Smooth muscle cell (in vitro differentiated cells): ENCODE results near the gene GRK1. TPM values are rescaled to one million over a fixed set of nuclear protein-coding genes. Genes with fewer than 3 reads are reported as not detected.

Experiments used
- DNase-seq: peaks from one replicate; lab custom pipeline; 2025; ENCODE audit not compliant: unreplicated experiment; lab: John Stamatoyannopoulos, UW
- H2AFZ ChIP-seq: fragments of 200-600 bp; sonication (generic); 2 replicates; pipeline ENCODE4 v1.6.0; 2016; ENCODE audit warnings: antibody characterized with exemption, low read depth, mild to moderate bottlenecking
- H3F3A ChIP-seq: fragments of 200-600 bp; sonication (generic); 2 replicates; pipeline ENCODE4 v1.6.0; 2017; ENCODE audit warnings: antibody characterized with exemption, low read depth
- H3K27ac ChIP-seq: fragments of 200-600 bp; sonication (generic); 2 replicates; pipeline ENCODE4 v1.5.1; 2016; ENCODE audit warnings: low read depth, mild to moderate bottlenecking
- H3K27me3 ChIP-seq: fragments of 200-600 bp; sonication (generic); 2 replicates; pipeline ENCODE4 v1.6.1; 2016; ENCODE audit warnings: low read depth, mild to moderate bottlenecking
- H3K36me3 ChIP-seq: fragments of 200-600 bp; sonication (generic); 2 replicates; pipeline ENCODE4 v1.5.1; 2016; ENCODE audit warnings: low read depth
- H3K4me1 ChIP-seq: fragments of 200-600 bp; sonication (generic); 2 replicates; pipeline ENCODE4 v1.5.1; 2016; ENCODE audit warnings: low read depth
- H3K4me2 ChIP-seq: fragments of 200-600 bp; sonication (generic); 2 replicates; pipeline ENCODE4 v1.6.0; 2016; ENCODE audit warnings: mild to moderate bottlenecking
- H3K4me3 ChIP-seq: fragments of 200-600 bp; sonication (generic); 2 replicates; pipeline ENCODE4 v1.5.1; 2016; ENCODE audit warnings: mild to moderate bottlenecking
- H3K79me2 ChIP-seq: fragments of 200-600 bp; sonication (generic); 2 replicates; pipeline ENCODE4 v1.6.0; 2016; ENCODE audit warnings: low read depth, mild to moderate bottlenecking
- H3K9ac ChIP-seq: fragments of 200-600 bp; sonication (generic); 2 replicates; pipeline ENCODE4 v1.6.0; 2016; ENCODE audit warnings: low read depth
- H3K9me3 ChIP-seq: fragments of 200-600 bp; sonication (generic); replicated peaks from 2 replicates; pipeline ENCODE4 v1.5.1; 2016; ENCODE audit warnings: low read depth
- H4K20me1 ChIP-seq: fragments of 200-600 bp; sonication (generic); 2 replicates; pipeline ENCODE4 v1.6.0; 2016; ENCODE audit warnings: low read depth
- CTCF ChIP-seq: fragments of 200-600 bp; sonication (generic); IDR thresholded peaks from 2 replicates; pipeline ENCODE4 v1.5.1; 2017; ENCODE audit warnings: borderline replicate concordance, mild to moderate bottlenecking, antibody characterized with exemption; ENCODE audit not compliant: insufficient read depth, poor library complexity, severe bottlenecking
- WGBS: methylation state at CpG from one replicate; pipeline ENCODE4 v1.1.7; 2016; ENCODE audit warnings: low lambda C conversion rate; 5-methylcytosine and 5-hydroxymethylcytosine counted together
- polyA plus RNA-seq: library from polyadenylated mRNA; unstranded; fragments of >200 nt; fragmentation: Nextera tagmentation; extraction: Ambion mirVana; gene quantifications from 2 replicates; pipeline ENCODE4 v1.2.1, GENCODE V29; 2016
- total RNA-seq: library from RNA; depleted of rRNA; stranded (reverse); fragments of >200 nt; gene quantifications from 2 replicates; pipeline ENCODE4 v1.2.3, GENCODE V29; 2014

The GRK1 gene
- total and polyA plus RNA-seq, 2 experiments from 2014 or later = not detected

GRCh38 chr13:113768018-113768905, 101.2 kb downstream of the GRK1 start:
- H3K4me1 ChIP-seq = no peaks in the 10 kb centered on the region

DNA sequence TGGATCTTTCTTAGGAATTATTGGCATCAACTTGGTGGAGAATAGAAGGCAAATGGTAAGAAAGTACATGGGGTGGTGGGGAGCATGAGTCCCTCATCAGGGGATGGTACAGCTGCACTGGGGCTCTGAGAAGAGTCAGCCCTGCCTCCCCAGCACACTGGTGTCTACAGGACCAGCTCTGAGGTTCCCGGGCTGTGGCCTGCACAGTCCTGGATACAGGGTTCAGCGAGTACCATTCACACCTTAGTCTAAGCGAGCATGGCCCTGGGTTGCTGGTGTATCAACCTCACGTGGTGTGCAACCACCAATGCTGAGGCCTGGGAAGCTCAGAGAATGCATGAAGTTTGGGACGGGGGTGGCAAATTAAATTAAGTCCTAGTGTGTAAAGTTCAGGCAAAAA, 102.1 kb downstream of the GRK1 start:
- WGBS = 93% methylated on average over 5 of the region's 5 CpGs
- Histone ChIP-seq H3K79me2 (no peaks in the 10 kb centered on the region), H2AFZ (no peak overlapping the region)

More at GRCh38 chr13:113768018-113768905, 101.2 kb downstream of the GRK1 start:
- TF ChIP-seq CTCF = no peak
- no peaks in the 10 kb centered on the region for H3K79me2 ChIP-seq
- H3F3A ChIP-seq = no peaks in the 10 kb centered on the region
- no peak overlapping the region for H2AFZ ChIP-seq
- 91% methylated on average over 28 of the region's 28 CpGs for WGBS
- H3K27ac ChIP-seq = no peak overlapping the region
- H3K9me3 ChIP-seq = no peaks in the 10 kb centered on the region
- H4K20me1 ChIP-seq = no peaks in the 10 kb centered on the region
- no peak overlapping the region for H3K4me2 ChIP-seq
- H3K9ac ChIP-seq = no peak overlapping the region
- no peaks in the 10 kb centered on the region for H3K36me3 ChIP-seq
- DNase-seq = no peak
- H3K4me3 ChIP-seq = no peak overlapping the region
- H3K27me3 ChIP-seq = peaks cover under 1% of the 10 kb centered on the region

DNA sequence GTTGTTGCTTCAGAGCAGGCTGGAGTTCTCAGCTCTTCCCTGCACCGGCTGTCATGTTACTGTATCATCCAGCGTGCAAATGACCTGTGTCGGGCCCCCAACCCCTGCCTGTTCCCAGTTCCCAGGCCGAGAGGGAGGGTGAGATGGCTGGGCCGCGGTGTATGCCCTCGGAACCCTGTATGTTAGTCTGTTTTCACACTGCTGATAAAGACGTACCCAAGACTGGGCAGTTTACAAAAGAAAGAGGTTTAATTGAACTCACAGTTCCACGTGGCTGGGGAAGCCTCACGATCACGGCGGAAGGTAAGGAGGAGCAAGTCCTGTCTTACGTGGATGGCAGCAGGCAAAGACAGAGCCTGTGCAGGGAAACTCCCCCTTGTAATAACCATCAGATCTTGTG, 102.9 kb downstream of the GRK1 start:
- H3K79me2 ChIP-seq = no peaks in the 10 kb centered on the region
- 90% methylated on average over 13 of the region's 13 CpGs for whole genome bisulfite sequencing
- no peaks in the 10 kb centered on the region for H3K9me3 ChIP-seq
- no peak for TF ChIP-seq CTCF
- no peaks in the 10 kb centered on the region for H4K20me1 ChIP-seq
- H3F3A ChIP-seq = no peaks in the 10 kb centered on the region
- H3K4me1 ChIP-seq = no peaks in the 10 kb centered on the region
- H3K4me3 ChIP-seq = no peak overlapping the region
- no peaks in the 10 kb centered on the region for H3K27me3 ChIP-seq
- H3K9ac ChIP-seq = no peak overlapping the region
- no peak overlapping the region for H3K27ac ChIP-seq
- no peak overlapping the region for H2AFZ ChIP-seq
- H3K36me3 ChIP-seq = no peaks in the 10 kb centered on the region
- no peak overlapping the region for H3K4me2 ChIP-seq
- DNase-seq = no peak

More for the DNA sequence above, 102.1 kb downstream of the GRK1 start:
- Histone ChIP-seq H3K27me3 (no peaks in the 10 kb centered on the region), H3K9ac (no peak overlapping the region), H3K36me3 (no peaks in the 10 kb centered on the region), H3K9me3 (no peaks in the 10 kb centered on the region), H3K4me1 (no peaks in the 10 kb centered on the region), H3F3A (no peaks in the 10 kb centered on the region), H4K20me1 (no peaks in the 10 kb centered on the region), H3K4me3 (no peak overlapping the region), H3K27ac (no peak overlapping the region), H3K4me2 (no peak overlapping the region)
- no peak for DNase-seq
- TF ChIP-seq CTCF = no peak
